GM04503 (cell line): ENCODE measurements around the gene CLDN15.
A peak's percentile ranks its signal among the peaks of the same experiment; 100 is the strongest.
"Not testable (repeated sequence)": the region's sequence is repeated elsewhere in the genome, so short reads cannot be mapped to it uniquely, and the experiment has no call there.

Experiments used
- DNase-seq: peaks from one replicate; pipeline ENCODE4 v3.0.0-alpha.2; 2012; ENCODE audit warnings: low read depth

The CLDN15 gene

GRCh38 chr7:101222275-101222830 lies 15.2 kb downstream of the CLDN15 start:
- DNase-seq: no peak

GRCh38 chr7:101220295-101220694 lies 17.3 kb downstream of the CLDN15 start:
- no peak for DNase-seq

- DNase-seq: no peak
Measured at GRCh38 chr7:101218236-101219125, 19.1 kb downstream of the CLDN15 start.

- DNase-seq: peak; percentile 86
Measured at GRCh38 chr7:101217388-101218235, 20.0 kb downstream of the CLDN15 start, which contains the start of the genes PLOD3 and ZNHIT1. TSS of gene PLOD3 (minus strand) at chr7:101217581. CDS start at chr7:101217274, 307 bp downstream. TSS of gene ZNHIT1 (plus strand) at chr7:101218165. CDS start at chr7:101218196, 31 bp downstream.

GRCh38 chr7:101216860-101217387 lies 20.7 kb downstream of the CLDN15 start:
- DNase-seq: no peak

- no peak for DNase-seq
Measured at GRCh38 chr7:101216001-101216859, 21.4 kb downstream of the CLDN15 start.

- DNase-seq: no peak
Measured at GRCh38 chr7:101212014-101212413, 25.6 kb downstream of the CLDN15 start.

- no peak for DNase-seq
Measured at GRCh38 chr7:101211501-101211900, 26.1 kb downstream of the CLDN15 start.

GRCh38 chr7:101210143-101210542 lies 27.5 kb downstream of the CLDN15 start:
- no peak for DNase-seq

GRCh38 chr7:101208794-101209193 lies 28.8 kb downstream of the CLDN15 start:
- no peak for DNase-seq

- no peak for DNase-seq
Measured at GRCh38 chr7:101207459-101207858, 30.1 kb downstream of the CLDN15 start.

- DNase-seq: no peak
Measured at GRCh38 chr7:101206665-101207042, 30.9 kb downstream of the CLDN15 start.

- no peak for DNase-seq
Measured at GRCh38 chr7:101205901-101206664, 31.5 kb downstream of the CLDN15 start.

- not testable (repeated sequence) for DNase-seq
Measured at GRCh38 chr7:101203740-101204738, 33.6 kb downstream of the CLDN15 start.

GRCh38 chr7:101202603-101202918 lies 35.0 kb downstream of the CLDN15 start:
- no peak for DNase-seq

GRCh38 chr7:101201695-101202602 lies 35.7 kb downstream of the CLDN15 start:
- no peak for DNase-seq

GRCh38 chr7:101200862-101201599 lies 36.6 kb downstream of the CLDN15 start, which contains the start of gene MOGAT3:
TSS of gene MOGAT3 (minus strand) at chr7:101201036. CDS start at chr7:101200854, 182 bp downstream.
- DNase-seq: no peak
